GM21360 (cell line): ENCODE results near the gene GPR12.

ENCODE experiments used
- ATAC-seq: cut with Tn5 transposase; IDR thresholded peaks from one replicate; pipeline ENCODE4 v1.9.1; 2021; ENCODE audit warnings: mild to moderate bottlenecking, moderate library complexity; ENCODE audit not compliant: unreplicated experiment

The GPR12 gene

GRCh38 chr13:26759907-26760831 is at the start of gene GPR12:
Gene GPR12, minus strand, starts transcription at chr13:26760786. Its CDS starts 959 bp downstream, at chr13:26759827.
- ATAC-seq, result no peak

- ATAC-seq, result no peak
Measured at GRCh38 chr13:26810095-26810494, 49.5 kb upstream of the GPR12 start.

- no peak for ATAC-seq
Measured at GRCh38 chr13:26806891-26807290, 46.3 kb upstream of the GPR12 start.

GRCh38 chr13:26787961-26788360 is 27.4 kb upstream of the GPR12 start:
- ATAC-seq, result no peak

GRCh38 chr13:26786651-26787295 is 26.2 kb upstream of the GPR12 start:
- no peak for ATAC-seq

GRCh38 chr13:26785838-26786630 is 25.4 kb upstream of the GPR12 start:
- no peak for ATAC-seq

GRCh38 chr13:26784704-26785639 is 24.4 kb upstream of the GPR12 start:
- ATAC-seq, result no peak

GRCh38 chr13:26780411-26780810 is 19.8 kb upstream of the GPR12 start:
- no peak for ATAC-seq

- no peak for ATAC-seq
Measured at GRCh38 chr13:26779321-26779720, 18.7 kb upstream of the GPR12 start.

- ATAC-seq, result no peak
Measured at GRCh38 chr13:26772531-26772930, 11.9 kb upstream of the GPR12 start.

- ATAC-seq, result no peak
Measured at GRCh38 chr13:26771796-26772195, 11.2 kb upstream of the GPR12 start.

- no peak for ATAC-seq
Measured at GRCh38 chr13:26762745-26763345, 2.3 kb upstream of the GPR12 start.

GRCh38 chr13:26760832-26761582 is 421 bp upstream of the GPR12 start:
- ATAC-seq, result no peak

- no peak for ATAC-seq
Measured at GRCh38 chr13:26759249-26759906, 1.2 kb downstream of the GPR12 start.

- ATAC-seq, result no peak
Measured at GRCh38 chr13:26758496-26759157, 2.0 kb downstream of the GPR12 start.

- no peak for ATAC-seq
Measured at GRCh38 chr13:26756961-26757360, 3.6 kb downstream of the GPR12 start.

GRCh38 chr13:26752671-26753070 is 7.9 kb downstream of the GPR12 start:
- ATAC-seq, result no peak

GRCh38 chr13:26749905-26750304 is 10.7 kb downstream of the GPR12 start:
- no peak for ATAC-seq
